Thoracic aorta (tissue), 2 donors: ENCODE measurements around the gene C2CD4C. TPM values are rescaled to one million over a fixed set of nuclear protein-coding genes. Genes with fewer than 3 reads are reported as not detected.

Experiments used
- ATAC-seq: fragments of 150-250 bp; one replicate; pipeline ENCODE4 v1.8.0; 2017; ENCODE audit warnings: low read depth; ENCODE audit not compliant: insufficient number of reproducible peaks, low FRiP score
- DNase-seq: peaks from one replicate; pipeline ENCODE4 v3.0.0-alpha.2; 2020; ENCODE audit warnings: low spot score
- H3K27ac ChIP-seq, 2 donors: fragments of 200-600 bp; sonication (generic); 1 replicate in 1 of 2; 2 replicates in 1 of 2; pipeline ENCODE4 v1.5.1; 2016; ENCODE audit warnings: mild to moderate bottlenecking in 2 of 2, moderate library complexity in 2 of 2
- H3K27me3 ChIP-seq: fragments of 200-600 bp; sonication (generic); replicated peaks from 2 replicates; pipeline ENCODE4 v1.6.0; 2016; ENCODE audit warnings: mild to moderate bottlenecking; ENCODE audit not compliant: insufficient read depth
- H3K36me3 ChIP-seq: fragments of 200-600 bp; sonication (generic); one replicate; pipeline ENCODE4 v1.5.1; 2016
- H3K4me1 ChIP-seq, 2 donors: fragments of 200-600 bp; sonication (generic); 1 replicate in 1 of 2; 2 replicates in 1 of 2; pipeline versions ENCODE4 v1.5.1 to v1.6.0; 2016; ENCODE audit warnings: low read depth in 2 of 2, mild to moderate bottlenecking in 1 of 2; ENCODE audit not compliant: control insufficient read depth in 1 of 2
- H3K4me3 ChIP-seq: fragments of 200-600 bp; sonication (generic); 2 replicates; pipeline ENCODE4 v1.5.1; 2016; ENCODE audit warnings: mild to moderate bottlenecking
- H3K9me3 ChIP-seq: fragments of 200-600 bp; sonication (generic); 2 replicates; pipeline ENCODE4 v1.5.1; 2016
- CTCF ChIP-seq: fragments of 200-600 bp; sonication (generic); IDR thresholded peaks from one replicate; pipeline ENCODE4 v1.5.1; 2019; ENCODE audit warnings: antibody characterized with exemption
- total RNA-seq, 2 donors: library from RNA; depleted of rRNA; stranded (reverse); fragments of >200 nt; gene quantifications; one replicate each; pipeline versions ENCODE4 v1.1.0 to v1.2.3, GENCODE V29; 2016

C2CD4C gene
- total RNA-seq, 2 donors from 2014 or later, result 0.54 to 1.6 TPM

- H3K9me3 ChIP-seq, result no peaks in the 10 kb centered on the region
- no peaks in the 10 kb centered on the region for H3K27me3 ChIP-seq
- no peak for TF ChIP-seq CTCF
- ATAC-seq (no peak), DNase-seq (no peak)
- no peaks in the 10 kb centered on the region for H3K36me3 ChIP-seq
- no peaks in the 10 kb centered on the region for H3K4me1 ChIP-seq
- H3K27ac ChIP-seq, result no peak overlapping the region
- H3K4me3 ChIP-seq, result no peak overlapping the region
Observed at GRCh38 chr19:402786-403185, 6.2 kb downstream of the C2CD4C start.

DNA sequence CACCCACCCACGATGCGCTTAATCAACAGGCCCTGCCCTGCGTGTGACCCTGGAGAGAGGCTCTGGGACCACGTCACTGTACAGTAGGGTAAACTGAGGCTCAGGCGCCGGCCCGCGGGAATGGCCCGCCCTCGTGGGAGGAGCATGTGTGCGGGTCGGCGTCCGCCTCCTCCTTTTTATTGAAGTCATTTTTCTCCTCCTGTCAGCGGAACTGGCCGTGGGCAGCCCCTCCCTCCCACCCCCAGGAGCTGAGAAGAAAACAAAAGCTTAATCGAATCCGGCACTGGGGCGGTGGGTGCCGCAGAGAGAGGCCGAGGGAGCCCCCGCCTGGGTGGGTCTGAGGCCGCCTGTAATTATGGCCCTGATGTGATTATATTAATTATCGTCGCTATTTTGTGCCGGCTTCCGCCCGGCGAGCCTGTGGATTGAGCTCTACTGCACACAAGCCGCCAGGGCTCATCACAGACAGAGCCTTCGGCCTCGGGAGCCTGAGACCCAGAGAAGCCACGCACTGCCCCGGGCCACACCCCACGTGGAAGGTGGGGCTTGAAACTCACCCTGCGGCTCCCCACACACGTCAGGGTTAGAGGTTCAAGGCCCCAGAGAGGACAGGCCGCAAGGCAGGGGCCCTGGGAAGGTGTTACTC lies 7.0 kb downstream of the C2CD4C start:
- no peak for ATAC-seq
- no peak for DNase-seq

GRCh38 chr19:400976-401865 lies 7.7 kb downstream of the C2CD4C start:
- no peak for DNase-seq
- Histone ChIP-seq H3K4me3 (no peak overlapping the region), H3K9me3 (no peaks in the 10 kb centered on the region), H3K4me1 (no peaks in the 10 kb centered on the region), H3K27ac (no peak overlapping the region), H3K27me3 (no peaks in the 10 kb centered on the region), H3K36me3 (no peaks in the 10 kb centered on the region)
- TF ChIP-seq CTCF, result no peak
- ATAC-seq, result no peak

More for the DNA sequence above, 7.0 kb downstream of the C2CD4C start:
- H3K36me3 ChIP-seq, result no peaks in the 10 kb centered on the region
- H3K27me3 ChIP-seq, result no peaks in the 10 kb centered on the region
- H3K27ac ChIP-seq, result no peak overlapping the region
- H3K4me3 ChIP-seq, result no peak overlapping the region
- no peak for TF ChIP-seq CTCF
- no peaks in the 10 kb centered on the region for H3K9me3 ChIP-seq
- no peaks in the 10 kb centered on the region for H3K4me1 ChIP-seq

GRCh38 chr19:399370-399769 lies 9.6 kb downstream of the C2CD4C start:
- Histone ChIP-seq H3K9me3 (no peaks in the 10 kb centered on the region), H3K4me3 (no peak overlapping the region), H3K27ac (no peak overlapping the region), H3K4me1 (no peaks in the 10 kb centered on the region), H3K27me3 (no peaks in the 10 kb centered on the region), H3K36me3 (no peaks in the 10 kb centered on the region)
- ATAC-seq (no peak), DNase-seq (no peak)
- no peak for TF ChIP-seq CTCF

- Histone ChIP-seq H3K4me3 (no peak overlapping the region), H3K36me3 (no peaks in the 10 kb centered on the region), H3K4me1 (no peaks in the 10 kb centered on the region), H3K27me3 (no peaks in the 10 kb centered on the region), H3K9me3 (no peaks in the 10 kb centered on the region), H3K27ac (no peak overlapping the region)
- DNase-seq, result no peak
- no peak for TF ChIP-seq CTCF
- no peak for ATAC-seq
Observed at GRCh38 chr19:398719-399118, 10.2 kb downstream of the C2CD4C start.
